HTR-8/SVneo (cell line): ENCODE measurements around the gene CTNNA2.
A peak's percentile ranks its signal among the peaks of the same experiment; 100 is the strongest.

Source experiments
- DNase-seq: peaks from one replicate; pipeline ENCODE4 v3.0.0; 2011; ENCODE audit warnings: low spot score, mixed read lengths; ENCODE audit not compliant: insufficient read length
- FAIRE-seq: peaks from 2 replicates; lab custom pipeline; 2011; peaks lifted over from hg19 to GRCh38; lab: Jason Lieb, UNC

CTNNA2 gene

DNA sequence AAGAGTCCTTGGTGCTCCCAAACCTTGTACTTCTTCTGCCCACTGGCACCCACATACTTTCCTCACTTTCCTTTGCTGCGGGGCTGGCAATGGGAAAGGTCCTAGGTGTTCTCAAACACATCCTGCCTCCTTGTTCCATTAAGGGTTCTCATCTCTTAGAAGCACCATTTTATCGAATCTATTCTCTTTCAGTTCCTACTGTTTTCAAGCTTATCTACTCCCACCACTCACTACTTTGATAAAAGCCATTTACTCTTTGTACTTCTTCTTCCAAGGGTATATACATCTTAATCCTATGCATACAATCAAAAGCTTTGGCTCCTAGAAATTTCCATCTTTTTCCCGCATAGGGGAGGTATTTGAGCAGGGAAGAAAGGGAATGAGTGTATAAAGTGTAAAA, 868.8 kb downstream of the CTNNA2 start:
- FAIRE-seq: no peak
- DNase-seq: no peak

DNA sequence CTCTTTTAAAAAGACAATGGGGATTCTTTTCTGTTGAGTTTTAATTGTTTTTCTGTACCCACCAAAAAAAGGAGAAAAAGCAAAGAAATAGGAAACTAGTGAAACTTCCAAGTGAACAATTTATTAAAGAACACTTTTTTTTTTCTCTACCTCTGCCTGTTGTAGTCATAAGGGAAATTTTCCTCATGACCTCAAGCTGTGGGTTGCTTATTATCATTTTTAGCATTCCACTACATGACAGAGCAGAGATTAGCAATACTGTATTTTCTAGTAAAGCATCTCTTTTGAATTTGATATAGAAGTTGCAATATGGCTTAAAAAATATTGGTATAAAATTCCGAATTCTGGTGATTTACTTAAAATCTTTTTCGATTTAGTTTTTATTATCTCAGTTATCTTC, 879.6 kb downstream of the CTNNA2 start:
- no peak for FAIRE-seq

DNA sequence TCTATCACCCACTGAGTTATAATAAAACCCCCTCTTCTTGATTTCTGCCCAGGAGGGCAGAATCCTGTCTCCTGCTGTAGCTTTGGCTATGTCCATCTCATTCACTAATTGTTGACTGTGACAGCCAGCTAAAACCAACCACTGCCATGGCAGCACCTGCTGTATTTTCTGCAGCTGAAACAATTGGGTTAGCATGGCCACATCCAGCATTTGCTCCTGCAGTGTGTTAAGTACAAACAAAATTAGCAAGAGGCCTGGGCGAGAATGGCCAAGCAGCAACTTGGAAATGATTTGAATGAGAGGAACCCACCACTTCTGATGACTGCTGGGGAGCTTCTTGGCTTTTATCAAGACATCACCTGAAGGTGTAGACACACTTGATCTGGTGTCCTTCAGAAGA, 881.1 kb downstream of the CTNNA2 start:
- DNase-seq: no peak
- no peak for FAIRE-seq

More for the DNA sequence above, 879.6 kb downstream of the CTNNA2 start:
- DNase-seq: peak; percentile 9

DNA sequence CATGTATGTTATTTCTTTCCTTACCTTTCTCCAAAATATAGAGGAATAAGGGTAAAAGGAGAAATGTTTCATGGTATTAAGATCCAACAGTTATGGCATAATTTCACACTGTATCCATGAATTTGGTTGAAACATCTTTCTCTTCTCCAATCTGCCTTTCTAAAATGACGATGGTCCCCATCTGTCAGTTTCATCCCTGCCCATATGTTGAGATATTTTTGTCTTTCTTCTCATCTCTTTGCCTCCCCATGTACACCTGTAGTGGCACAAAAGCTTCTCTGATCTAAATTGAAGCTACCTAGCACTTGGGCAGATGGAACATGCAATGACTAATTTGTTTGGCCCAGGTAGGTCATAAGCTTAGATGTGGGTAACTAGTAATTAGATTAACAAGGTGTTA, 882.4 kb downstream of the CTNNA2 start:
- FAIRE-seq (no peak), DNase-seq (no peak)

DNA sequence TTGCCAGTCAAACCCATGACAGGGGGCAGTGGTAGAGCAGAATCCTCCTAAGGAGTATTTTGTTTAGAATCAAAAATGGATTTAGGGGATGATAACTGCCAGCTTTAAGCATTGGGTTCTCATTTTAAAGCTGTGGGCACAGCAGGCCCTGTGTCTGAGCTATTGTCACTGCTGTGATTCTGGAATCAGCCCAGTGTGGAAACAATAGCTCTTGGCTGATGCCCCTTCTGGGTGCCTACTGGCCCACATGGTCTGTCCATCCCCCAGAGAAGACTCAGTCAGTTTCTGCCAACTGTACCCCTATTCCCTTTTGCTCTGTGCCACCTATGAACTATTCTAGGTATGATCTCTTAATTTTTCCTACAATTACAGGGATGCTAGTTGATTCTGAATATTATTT, 883.4 kb downstream of the CTNNA2 start:
- DNase-seq (no peak), FAIRE-seq (no peak)

DNA sequence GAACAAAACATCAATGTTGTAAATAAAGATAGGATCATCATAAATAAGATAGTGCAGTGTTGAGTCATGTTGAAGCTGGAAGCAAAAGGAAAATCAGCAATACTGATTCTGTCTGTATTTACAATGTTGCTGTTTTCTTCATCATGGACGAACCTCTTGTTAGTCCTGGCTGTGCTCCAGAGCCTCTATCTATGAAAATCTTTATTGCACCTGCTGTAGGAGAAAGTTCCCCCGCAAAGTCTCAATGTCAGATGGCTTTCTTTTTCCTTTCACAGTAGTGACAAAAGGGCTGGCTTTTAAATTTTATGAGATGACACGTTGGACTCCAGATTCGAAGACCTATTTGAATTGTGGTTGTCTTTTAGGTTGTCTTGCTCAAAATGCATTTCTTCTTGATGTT, 890.2 kb downstream of the CTNNA2 start:
- FAIRE-seq: no peak

DNA sequence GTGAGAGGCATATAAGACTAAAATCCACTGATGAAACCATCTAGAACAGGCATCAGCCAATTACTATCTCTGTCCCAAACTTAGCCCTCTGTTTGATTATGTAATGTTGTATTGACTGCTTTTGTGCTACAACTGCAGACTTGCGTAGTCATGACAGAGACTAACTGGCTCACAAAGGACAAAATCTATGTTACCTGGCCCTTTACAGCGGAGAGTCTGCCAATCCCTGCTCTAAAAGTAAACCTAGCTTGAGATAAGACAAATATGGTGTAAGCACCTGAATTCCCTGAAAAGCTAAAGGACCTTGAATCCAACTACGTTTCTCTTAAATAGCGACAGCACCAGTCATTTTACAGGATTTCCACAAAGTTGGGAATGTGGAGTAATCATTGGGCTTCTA, 894.5 kb downstream of the CTNNA2 start:
- no peak for DNase-seq
- FAIRE-seq: no peak

More for the DNA sequence above, 890.2 kb downstream of the CTNNA2 start:
- DNase-seq: no peak

DNA sequence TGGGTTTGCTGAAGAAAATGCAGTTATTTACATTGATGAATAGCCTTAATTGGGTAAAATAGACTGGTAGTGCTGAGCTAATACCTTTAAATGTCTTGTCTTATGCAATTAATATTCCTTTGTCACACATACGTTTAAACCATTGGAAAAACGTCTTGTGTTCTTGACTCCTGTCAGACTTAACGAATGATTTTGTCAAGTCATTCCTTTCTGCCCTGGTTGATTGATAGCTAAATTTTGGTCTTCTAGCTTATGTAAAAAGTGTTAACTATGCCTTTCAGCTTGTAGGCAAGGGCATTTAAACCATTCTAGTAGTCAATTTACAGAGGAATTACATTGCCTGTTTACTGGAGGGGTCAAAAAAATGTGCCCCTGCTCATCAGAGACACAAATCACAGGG, 897.5 kb downstream of the CTNNA2 start:
- DNase-seq (no peak), FAIRE-seq (no peak)

DNA sequence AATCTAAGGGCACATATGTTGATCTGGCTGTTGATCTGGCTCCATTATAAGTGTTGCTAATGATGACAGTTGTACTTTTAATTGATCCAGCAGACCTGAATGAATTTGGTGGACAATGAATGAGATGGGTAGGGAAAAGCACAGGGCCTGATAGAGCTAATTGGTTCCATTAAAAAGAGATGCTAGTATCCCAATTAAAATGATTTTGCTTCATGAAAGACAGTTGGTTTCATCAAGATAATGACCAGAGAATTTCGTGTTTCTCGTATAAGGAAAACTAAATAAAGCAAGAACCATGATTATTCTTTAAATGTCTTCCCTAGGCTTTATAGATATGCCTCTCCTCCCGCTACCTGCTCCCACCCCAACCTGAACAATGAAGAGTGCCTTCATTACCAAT, 900.3 kb downstream of the CTNNA2 start:
- DNase-seq (no peak), FAIRE-seq (no peak)

DNA sequence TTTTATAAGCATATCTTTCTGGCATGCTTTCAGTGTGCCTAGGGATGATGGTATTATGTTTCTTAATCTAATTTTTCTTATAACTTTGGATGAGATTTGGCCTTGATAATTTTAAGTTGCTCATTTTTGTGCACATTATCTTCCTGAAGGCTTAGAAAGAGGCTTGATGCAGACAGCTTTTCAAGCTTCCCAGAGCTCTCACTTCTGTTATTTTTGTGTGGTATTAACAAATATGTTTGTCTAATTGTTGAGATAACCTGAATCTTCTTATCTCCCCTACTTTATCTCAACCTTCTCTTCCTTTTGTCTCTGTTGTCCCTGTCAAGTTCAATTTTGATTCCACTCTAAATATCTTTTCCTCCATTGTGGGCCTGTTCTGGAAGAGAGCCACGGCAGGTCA, 904.9 kb downstream of the CTNNA2 start:
- DNase-seq: no peak
- no peak for FAIRE-seq

DNA sequence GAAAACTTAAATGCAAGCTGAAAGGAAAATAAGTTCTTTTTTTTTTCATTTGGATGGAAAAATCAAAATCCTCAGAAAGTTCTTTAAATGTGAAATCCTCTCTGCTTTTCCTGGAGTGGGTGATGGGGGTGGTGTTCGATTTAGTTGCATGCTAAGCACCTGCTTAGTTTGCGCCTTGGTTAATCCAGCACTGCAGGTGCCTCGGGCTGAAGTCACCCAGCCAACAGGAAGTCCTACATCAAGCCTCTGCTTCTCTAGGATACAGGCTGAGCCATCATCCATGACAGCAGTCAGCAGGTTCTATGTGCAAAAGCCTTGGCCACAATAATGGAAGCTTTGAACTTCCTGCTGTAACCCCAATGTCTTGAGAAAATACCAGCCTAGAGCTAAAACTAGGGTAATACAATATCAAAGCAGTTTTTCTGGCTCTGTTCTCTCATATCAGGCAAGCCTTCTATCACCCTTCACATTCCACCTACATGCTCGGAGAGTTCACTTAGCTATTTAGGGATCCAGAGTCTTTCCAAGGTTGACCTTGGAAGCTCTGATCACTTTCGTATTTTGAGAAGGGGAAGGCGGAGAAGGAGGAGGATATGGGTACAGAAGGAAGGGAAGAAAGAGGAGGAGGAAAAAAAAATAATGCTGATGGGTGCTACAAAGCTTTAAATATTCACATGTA, 907.8 kb downstream of the CTNNA2 start:
- FAIRE-seq: no peak

DNA sequence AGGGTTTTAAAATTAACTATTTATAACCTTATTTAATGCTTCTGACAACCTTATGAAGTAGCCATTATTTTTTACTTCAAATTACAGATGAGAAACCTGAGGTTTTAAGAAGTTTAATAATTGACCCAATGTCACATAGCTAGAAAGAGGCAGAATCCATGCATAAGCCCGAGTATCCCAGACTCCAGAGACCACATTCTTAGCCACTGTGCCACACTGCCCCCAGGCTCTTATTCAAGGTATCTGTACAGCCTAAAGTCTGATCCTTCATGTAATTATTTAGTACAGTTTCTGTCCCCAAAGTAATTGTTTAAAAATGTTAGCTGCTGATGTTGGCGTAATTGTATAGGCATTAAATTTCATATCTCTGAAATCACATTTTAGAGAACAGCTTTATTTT, 916.4 kb downstream of the CTNNA2 start:
- no peak for DNase-seq
- FAIRE-seq: no peak

More for the DNA sequence above, 907.8 kb downstream of the CTNNA2 start:
- no peak for DNase-seq

DNA sequence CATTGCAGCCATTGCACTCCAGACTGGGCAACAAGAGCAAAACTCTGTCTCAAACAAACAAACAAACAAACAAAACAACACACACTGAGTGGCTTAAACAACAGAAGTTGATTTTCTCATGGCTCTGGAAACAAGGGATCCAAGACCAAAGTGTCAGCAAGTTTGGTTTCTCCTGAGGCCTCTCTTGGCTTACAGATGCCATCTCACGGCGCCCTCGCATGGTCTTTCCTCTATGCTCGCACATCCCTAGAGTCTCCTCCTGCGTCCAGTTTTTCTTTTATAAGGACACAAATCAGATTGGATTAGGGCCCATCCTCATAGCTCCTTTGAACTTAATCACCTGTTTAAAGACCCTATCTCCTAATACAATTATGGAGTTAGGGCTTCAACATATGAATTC, 925.1 kb downstream of the CTNNA2 start:
- FAIRE-seq (no peak), DNase-seq (no peak)

DNA sequence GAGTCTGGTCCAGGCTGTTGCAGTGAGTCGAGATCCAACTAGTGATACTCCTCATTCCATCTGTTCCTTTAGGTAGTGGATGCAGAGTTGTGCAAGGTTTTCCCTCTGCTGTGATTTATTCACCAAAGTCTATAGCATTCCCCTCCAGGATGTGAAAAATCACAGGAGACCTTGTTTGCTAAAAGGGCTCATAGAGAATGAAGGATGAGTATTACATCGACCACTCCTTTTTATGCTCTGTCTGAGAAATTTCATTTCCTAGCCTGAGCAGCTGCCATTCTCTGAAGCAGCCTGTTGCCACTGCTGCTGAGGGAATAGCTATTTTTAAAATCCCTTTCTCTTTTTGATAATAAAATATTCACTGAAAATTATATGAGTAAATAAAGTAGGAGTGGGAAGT, 925.8 kb downstream of the CTNNA2 start:
- FAIRE-seq (no peak), DNase-seq (no peak)

DNA sequence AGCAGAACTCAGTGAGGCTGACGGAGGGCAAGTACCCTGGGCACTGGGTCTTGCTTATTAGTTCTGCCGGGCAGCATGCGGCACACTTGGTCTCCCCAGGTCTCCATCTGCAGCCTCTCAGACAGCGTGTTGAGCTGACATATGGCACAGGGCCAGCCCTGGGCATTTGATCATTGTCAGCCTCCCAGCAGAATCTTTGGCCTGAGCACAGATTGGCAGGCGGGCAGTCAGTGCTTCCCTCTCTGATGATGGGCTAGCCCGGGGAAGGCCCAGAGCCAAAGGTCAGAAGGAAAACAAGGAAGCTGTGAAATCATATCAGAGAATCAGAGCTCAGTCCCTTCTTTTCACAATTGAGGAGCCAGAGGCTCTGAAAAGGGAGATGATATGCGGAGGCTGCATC, 941.8 kb downstream of the CTNNA2 start:
- FAIRE-seq: no peak
- no peak for DNase-seq

DNA sequence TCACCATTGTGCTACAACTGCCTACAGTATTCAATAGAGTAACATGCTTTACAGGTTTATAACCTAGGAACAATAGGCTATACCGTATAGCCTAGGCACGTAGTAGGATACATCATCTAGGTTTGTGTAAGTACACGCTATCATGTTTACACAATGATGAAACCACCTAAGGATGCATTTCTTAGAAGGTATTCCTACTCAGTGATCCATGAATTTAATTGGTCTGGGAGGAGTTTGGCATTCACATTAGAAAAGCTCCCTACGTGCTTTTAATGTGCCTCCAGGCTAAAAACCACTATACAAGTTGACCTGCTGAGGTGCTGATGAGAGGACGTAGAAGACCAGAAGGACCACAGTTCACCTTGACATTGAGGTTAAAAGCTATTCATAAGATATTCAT, 946.2 kb downstream of the CTNNA2 start:
- no peak for FAIRE-seq
- no peak for DNase-seq

DNA sequence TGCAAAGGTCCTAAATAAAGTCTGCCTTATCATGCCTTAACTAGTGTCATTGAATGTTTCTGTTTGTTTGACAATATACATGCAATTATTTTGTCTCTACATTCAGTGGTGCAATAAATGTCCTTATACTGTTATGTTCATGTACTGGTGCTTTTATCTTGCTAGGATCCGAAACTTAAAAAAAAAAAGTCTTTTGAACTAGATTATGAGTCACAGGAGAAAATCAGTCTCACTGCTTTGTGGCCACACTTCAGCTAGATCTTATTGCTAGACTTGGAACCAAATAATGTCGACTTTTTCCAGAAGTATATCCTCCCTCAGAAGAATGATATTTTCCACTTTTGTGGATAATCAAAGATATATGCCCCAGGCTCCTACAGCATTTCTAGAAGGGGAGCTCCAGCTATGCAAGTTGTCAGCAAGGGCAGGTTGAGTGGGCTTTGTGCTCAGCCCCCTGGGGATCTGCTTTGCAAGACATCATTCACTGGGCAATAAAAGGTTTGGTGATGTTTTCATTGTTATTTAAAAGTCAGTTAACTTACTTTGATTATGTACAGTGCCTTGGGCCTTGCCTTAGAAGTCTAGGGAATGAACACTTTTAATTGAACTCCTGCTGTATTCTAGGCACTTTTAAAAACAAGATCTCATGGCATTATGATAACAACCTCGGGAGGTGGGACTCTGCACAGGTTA, 948.8 kb downstream of the CTNNA2 start:
- no peak for FAIRE-seq
- no peak for DNase-seq

DNA sequence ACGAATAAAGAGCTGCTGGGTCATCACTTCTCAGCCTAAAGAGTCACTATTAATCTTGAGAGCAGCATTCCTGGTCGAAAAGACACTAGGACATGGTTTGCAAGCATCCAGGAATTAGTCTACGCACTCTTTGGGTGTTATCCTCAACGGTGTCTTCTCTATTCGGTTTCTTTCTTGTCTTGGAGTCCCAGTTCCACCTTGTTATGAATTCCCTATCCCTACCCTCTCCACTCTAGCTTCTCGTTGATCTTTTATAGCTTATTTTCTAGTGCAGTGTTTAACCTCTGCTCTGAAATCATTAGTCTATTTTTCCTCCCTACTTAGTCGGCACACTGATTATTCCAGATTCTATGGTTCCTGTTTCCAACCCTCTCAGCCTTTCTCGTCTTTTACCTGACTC, 949.8 kb downstream of the CTNNA2 start:
- no peak for DNase-seq
- FAIRE-seq: no peak

DNA sequence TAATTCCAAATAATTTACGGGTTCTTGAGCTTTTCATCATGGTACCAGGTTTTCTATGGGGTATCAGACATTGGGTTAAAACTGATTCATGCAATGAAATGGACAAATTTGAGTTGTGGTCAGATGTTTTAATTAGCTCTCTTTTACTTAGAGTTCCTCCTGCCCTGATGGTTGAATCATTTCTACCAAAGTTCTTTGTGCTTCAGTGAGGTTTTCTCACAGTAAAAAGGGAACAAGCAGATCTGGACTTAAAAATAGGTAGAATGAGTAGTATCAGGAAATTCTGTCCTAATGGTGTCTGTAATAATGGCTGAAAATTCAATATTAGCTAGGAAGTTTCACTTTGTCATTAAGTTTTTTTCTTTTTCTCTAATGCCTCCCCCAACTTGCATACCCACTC, 951.4 kb downstream of the CTNNA2 start:
- no peak for DNase-seq
- FAIRE-seq: no peak

DNA sequence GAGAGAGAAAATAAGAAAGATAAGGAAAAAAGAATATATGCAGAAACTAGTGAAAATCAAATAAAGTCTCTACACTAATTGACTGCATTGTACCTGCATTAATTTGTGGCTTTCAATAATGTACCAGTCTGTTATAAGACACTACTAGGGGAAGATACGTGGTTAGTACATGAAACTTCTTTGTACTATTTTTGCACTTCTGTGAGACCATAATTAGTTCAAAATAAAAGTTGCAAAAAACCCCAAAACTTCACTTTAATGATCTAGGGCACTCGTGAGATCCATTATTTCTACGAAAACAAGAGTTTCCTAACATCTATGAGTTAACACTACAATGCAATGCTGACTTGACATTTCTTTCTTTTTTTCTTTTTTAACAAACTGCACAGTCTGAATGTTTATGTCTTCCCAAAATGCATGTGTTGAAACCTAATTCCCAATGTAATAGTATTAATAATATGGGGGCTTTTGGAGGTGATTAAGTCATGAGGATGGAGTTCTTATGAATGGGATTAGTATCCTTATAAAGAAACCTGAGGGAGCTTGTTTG, 954.5 kb downstream of the CTNNA2 start:
- no peak for FAIRE-seq
- no peak for DNase-seq

DNA sequence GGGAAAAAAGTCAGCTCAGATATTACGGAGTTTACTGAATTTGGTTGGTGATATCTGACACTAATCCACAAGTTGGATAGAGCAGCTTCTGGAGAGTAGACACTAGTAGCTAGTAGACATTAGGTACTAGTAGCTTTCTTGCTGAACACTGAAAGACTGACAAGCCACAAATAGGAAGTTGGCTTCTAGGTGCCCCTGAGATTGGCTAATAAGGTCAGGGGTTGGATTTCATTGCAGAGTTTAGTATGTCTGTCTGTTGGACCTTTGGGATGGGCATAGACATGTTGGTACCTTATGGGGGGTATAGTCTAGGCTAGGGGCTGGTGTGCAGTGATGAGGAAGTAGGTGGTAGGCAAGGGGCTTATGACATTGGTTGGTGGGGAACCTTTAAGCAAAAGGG, 956.6 kb downstream of the CTNNA2 start:
- FAIRE-seq (no peak), DNase-seq (no peak)

DNA sequence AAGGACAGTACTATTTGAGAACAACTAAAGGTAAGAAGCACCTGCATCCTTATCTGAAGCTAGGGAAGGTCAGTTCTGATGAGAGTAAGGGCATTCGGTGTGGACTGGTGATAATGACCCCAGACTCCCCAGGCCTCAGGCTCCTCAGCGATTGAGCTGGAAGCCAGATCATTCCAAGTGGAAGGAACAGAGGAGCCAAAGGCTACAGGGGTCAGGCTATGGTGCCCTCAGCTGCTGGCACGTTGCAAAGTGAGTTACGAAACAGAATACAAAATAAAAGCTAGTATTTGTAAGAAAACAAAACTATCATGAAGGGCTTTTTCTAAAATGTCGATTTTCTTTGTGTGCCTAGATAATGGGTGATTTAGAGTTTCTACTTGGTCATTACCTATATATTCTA, 960.2 kb downstream of the CTNNA2 start:
- FAIRE-seq (no peak), DNase-seq (no peak)
